ENCODE results near the gene BLM. TPM values are rescaled to one million over a fixed set of nuclear protein-coding genes. Genes with fewer than 3 reads are reported as not detected.

BLM gene
- total and polyA plus RNA-seq, 2 donors (not counting 1 experiment from before 2014, with no cell fraction given) = 1.5 to 1.7 TPM

DNA sequence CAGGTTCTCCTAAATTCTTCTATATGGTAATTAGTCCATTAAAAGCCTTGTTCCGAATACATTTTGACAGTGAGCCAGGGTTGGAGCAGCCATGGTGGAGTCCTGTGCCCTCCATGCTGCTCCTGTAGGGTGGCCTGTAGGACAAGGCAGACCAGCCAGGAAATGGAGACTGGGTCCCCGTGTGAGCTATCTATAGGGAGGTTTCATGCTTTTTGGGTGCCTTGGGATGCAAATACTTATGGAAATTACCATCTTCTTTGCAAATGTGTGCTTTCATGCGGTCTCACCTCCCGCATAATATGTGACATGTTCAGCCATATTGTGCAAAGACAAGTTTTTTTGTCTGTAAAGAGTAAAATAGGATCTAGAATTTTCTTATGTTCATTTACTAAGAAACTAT, 93.2 kb downstream of the BLM start:
- DNase-seq (ENCODE audit: low read depth in 2 of 2) = no peak
- no peak overlapping the region for H3K4me2 ChIP-seq (ENCODE audit: extremely low read depth, insufficient read depth, low read length)
- H3K4me1 ChIP-seq (ENCODE audit: control insufficient read depth, extremely low read depth, insufficient read depth, low read length) = no peaks in the 10 kb centered on the region
- H3K9ac ChIP-seq (ENCODE audit: insufficient read depth, low read length) = no peak overlapping the region
- H3K27me3 ChIP-seq (ENCODE audit: control insufficient read depth, insufficient read depth, low read length) = no peaks in the 10 kb centered on the region
- TF ChIP-seq EZH2 (IDR thresholded peaks at IDR 0.05; ENCODE audit: low read length, missing control alignments) = no peak
- TF ChIP-seq, protein P1, sequence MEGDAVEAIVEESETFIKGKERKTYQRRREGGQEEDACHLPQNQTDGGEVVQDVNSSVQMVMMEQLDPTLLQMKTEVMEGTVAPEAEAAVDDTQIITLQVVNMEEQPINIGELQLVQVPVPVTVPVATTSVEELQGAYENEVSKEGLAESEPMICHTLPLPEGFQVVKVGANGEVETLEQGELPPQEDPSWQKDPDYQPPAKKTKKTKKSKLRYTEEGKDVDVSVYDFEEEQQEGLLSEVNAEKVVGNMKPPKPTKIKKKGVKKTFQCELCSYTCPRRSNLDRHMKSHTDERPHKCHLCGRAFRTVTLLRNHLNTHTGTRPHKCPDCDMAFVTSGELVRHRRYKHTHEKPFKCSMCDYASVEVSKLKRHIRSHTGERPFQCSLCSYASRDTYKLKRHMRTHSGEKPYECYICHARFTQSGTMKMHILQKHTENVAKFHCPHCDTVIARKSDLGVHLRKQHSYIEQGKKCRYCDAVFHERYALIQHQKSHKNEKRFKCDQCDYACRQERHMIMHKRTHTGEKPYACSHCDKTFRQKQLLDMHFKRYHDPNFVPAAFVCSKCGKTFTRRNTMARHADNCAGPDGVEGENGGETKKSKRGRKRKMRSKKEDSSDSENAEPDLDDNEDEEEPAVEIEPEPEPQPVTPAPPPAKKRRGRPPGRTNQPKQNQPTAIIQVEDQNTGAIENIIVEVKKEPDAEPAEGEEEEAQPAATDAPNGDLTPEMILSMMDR (conservative IDR thresholded peaks at IDR 0.05 in 1 of 2, IDR thresholded peaks at IDR 0.05 in 1 of 2; ENCODE audit: low read depth in 1 of 2, low read length in 2 of 2) = no peak
- H4K20me1 ChIP-seq (ENCODE audit: control insufficient read depth, extremely low read depth, insufficient read depth, low read length) = no peaks in the 10 kb centered on the region
- H3K9me3 ChIP-seq (ENCODE audit: control insufficient read depth, insufficient read depth, low read depth, low read length) = no peaks in the 10 kb centered on the region
- no peak overlapping the region for H2AFZ ChIP-seq (ENCODE audit: low read length)
- no peak overlapping the region for H3K4me3 ChIP-seq (replicated peaks in 1 of 4; ENCODE audit: control extremely low read depth in 1 of 4, insufficient read depth in 1 of 4, low read depth in 3 of 4, low read length in 4 of 4)
- no peaks in the 10 kb centered on the region for H3K79me2 ChIP-seq (ENCODE audit: control insufficient read depth, insufficient read depth, low read length)
- H3K27ac ChIP-seq (ENCODE audit: insufficient read depth, low read length) = no peak overlapping the region
- H3K36me3 ChIP-seq (ENCODE audit: control insufficient read depth, insufficient read depth, low read length) = no peaks in the 10 kb centered on the region

DNA sequence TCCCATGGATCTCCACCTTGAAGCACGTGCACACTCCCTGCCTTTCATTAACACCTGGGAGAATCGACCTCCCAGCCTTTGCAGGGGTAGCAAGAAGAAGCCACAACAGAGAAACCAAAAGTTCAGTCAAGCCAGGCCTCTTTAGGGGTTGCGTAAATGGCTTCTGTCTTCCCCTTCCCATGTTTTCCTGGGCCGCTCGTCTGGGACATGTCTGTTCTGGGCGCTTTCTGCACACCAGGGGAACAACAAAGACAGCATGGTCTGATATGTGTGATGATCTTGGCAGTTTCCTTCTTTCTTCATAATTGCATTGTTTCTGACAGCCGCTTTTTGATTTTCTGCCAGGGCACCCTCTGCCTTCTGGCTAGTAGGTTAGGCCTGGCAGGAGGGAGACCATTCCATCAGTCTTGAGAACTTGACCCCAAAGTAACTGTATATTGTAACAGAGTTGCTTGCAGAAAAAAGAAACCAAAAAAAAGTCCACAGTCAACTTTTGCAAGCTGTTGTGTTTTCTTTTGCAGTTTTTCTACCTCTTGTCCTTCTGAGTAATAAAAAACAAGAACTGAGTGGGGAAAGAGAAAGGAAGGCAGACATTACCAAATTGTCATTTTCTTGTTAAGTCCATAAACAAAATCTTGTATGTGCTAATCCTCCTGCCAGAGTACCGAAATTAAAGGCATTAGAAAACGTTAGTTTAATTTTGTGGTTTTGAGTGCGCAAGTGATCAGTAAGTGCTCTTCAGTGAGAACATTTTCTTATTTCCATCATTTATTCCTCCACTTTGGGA, 95.2 kb downstream of the BLM start:
- no peak overlapping the region for H3K9ac ChIP-seq (ENCODE audit: insufficient read depth, low read length)
- H3K4me3 ChIP-seq (replicated peaks in 1 of 4; ENCODE audit: control extremely low read depth in 1 of 4, insufficient read depth in 1 of 4, low read depth in 3 of 4, low read length in 4 of 4) = no peak overlapping the region
- H3K79me2 ChIP-seq (ENCODE audit: control insufficient read depth, insufficient read depth, low read length) = no peaks in the 10 kb centered on the region
- no peaks in the 10 kb centered on the region for H3K36me3 ChIP-seq (ENCODE audit: control insufficient read depth, insufficient read depth, low read length)
- no peak for TF ChIP-seq EZH2 (IDR thresholded peaks at IDR 0.05; ENCODE audit: low read length, missing control alignments)
- TF ChIP-seq, protein P1 (conservative IDR thresholded peaks at IDR 0.05 in 1 of 2, IDR thresholded peaks at IDR 0.05 in 1 of 2; ENCODE audit: low read depth in 1 of 2, low read length in 2 of 2) = no peak
- no peak overlapping the region for H3K27ac ChIP-seq (ENCODE audit: insufficient read depth, low read length)
- H3K27me3 ChIP-seq (ENCODE audit: control insufficient read depth, insufficient read depth, low read length) = no peaks in the 10 kb centered on the region
- no peaks in the 10 kb centered on the region for H3K4me1 ChIP-seq (ENCODE audit: control insufficient read depth, extremely low read depth, insufficient read depth, low read length)
- no peaks in the 10 kb centered on the region for H4K20me1 ChIP-seq (ENCODE audit: control insufficient read depth, extremely low read depth, insufficient read depth, low read length)
- no peak overlapping the region for H2AFZ ChIP-seq (ENCODE audit: low read length)
- H3K9me3 ChIP-seq (ENCODE audit: control insufficient read depth, insufficient read depth, low read depth, low read length) = no peaks in the 10 kb centered on the region
- no peak overlapping the region for H3K4me2 ChIP-seq (ENCODE audit: extremely low read depth, insufficient read depth, low read length)
- DNase-seq (ENCODE audit: low read depth in 2 of 2) = no peak

DNA sequence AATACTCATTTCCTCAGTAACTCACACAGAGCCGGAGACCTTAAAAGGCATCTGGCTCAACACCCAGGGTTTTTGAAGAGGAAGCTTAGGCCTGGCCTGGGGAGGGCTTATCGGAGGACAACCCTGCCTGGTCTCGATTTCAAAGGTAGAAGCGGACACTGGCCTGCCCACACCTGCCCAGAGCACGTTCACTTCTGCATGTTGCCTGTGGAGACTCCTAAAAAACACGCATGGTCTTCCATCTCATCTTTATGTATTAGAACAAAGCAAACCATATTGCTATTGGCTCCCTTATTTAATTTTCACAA, 95.8 kb downstream of the BLM start:
- no peaks in the 10 kb centered on the region for H4K20me1 ChIP-seq (ENCODE audit: control insufficient read depth, extremely low read depth, insufficient read depth, low read length)
- H3K4me3 ChIP-seq (replicated peaks in 1 of 4; ENCODE audit: control extremely low read depth in 1 of 4, insufficient read depth in 1 of 4, low read depth in 3 of 4, low read length in 4 of 4) = no peak overlapping the region
- no peak overlapping the region for H3K4me2 ChIP-seq (ENCODE audit: extremely low read depth, insufficient read depth, low read length)
- no peak for DNase-seq (ENCODE audit: low read depth in 2 of 2)
- no peaks in the 10 kb centered on the region for H3K27me3 ChIP-seq (ENCODE audit: control insufficient read depth, insufficient read depth, low read length)
- H3K4me1 ChIP-seq (ENCODE audit: control insufficient read depth, extremely low read depth, insufficient read depth, low read length) = no peaks in the 10 kb centered on the region
- no peak overlapping the region for H3K9ac ChIP-seq (ENCODE audit: insufficient read depth, low read length)
- no peak overlapping the region for H2AFZ ChIP-seq (ENCODE audit: low read length)
- no peaks in the 10 kb centered on the region for H3K9me3 ChIP-seq (ENCODE audit: control insufficient read depth, insufficient read depth, low read depth, low read length)
- no peak overlapping the region for H3K27ac ChIP-seq (ENCODE audit: insufficient read depth, low read length)
- H3K36me3 ChIP-seq (ENCODE audit: control insufficient read depth, insufficient read depth, low read length) = no peaks in the 10 kb centered on the region
- no peak for TF ChIP-seq EZH2 (IDR thresholded peaks at IDR 0.05; ENCODE audit: low read length, missing control alignments)
- TF ChIP-seq, protein P1 (conservative IDR thresholded peaks at IDR 0.05 in 1 of 2, IDR thresholded peaks at IDR 0.05 in 1 of 2; ENCODE audit: low read depth in 1 of 2, low read length in 2 of 2) = no peak
- no peaks in the 10 kb centered on the region for H3K79me2 ChIP-seq (ENCODE audit: control insufficient read depth, insufficient read depth, low read length)
